Activated CD8-positive, alpha-beta T cell treated with anti-CD3 and anti-CD28 coated beads, Interleukin-2, amount 10 ng/mL, durations not matched to agents 7 days and 5 days (primary cell): Measurements from ENCODE around the gene CALCB. TPM values are rescaled to one million over a fixed set of nuclear protein-coding genes. Genes with fewer than 3 reads are reported as not detected.

ENCODE experiments used
- ATAC-seq: fragments of 150-1000 bp; cut with Tn5 transposase; one replicate; pipeline ENCODE4 v1.10.0; 2021; ENCODE audit warnings: moderate library complexity
- CTCF ChIA-PET: fragments of 350-600 bp; sonication (Branson Sonifier 250); formaldehyde crosslinking; loops from one replicate; lab custom pipeline; 2021; ENCODE audit warnings: antibody characterized with exemption; lab: Charles Lee
- POLR2A ChIA-PET: fragments of 350-600 bp; sonication (Branson Sonifier 250); formaldehyde crosslinking; loops from one replicate; lab custom pipeline; 2021; ENCODE audit warnings: antibody characterized with exemption; lab: Charles Lee
- DNase-seq: peaks from one replicate; pipeline ENCODE4 v3.0.0-alpha.2; 2020
- H3K27ac Mint-ChIP-seq: one replicate; pipeline ENCODE4 v1.8.0; 2021; ENCODE audit warnings: mild to moderate bottlenecking, mixed read lengths
- H3K27me3 Mint-ChIP-seq: one replicate; pipeline ENCODE4 v1.8.0; 2021; ENCODE audit warnings: low read depth, mixed read lengths
- H3K36me3 Mint-ChIP-seq: one replicate; pipeline ENCODE4 v1.8.0; 2021; ENCODE audit warnings: low read depth, mixed read lengths
- H3K4me1 Mint-ChIP-seq: one replicate; pipeline ENCODE4 v1.8.0; 2021; ENCODE audit warnings: low read depth, mixed read lengths
- H3K4me3 Mint-ChIP-seq: one replicate; pipeline ENCODE4 v1.8.0; 2021; ENCODE audit warnings: mild to moderate bottlenecking, mixed read lengths
- H3K9me3 Mint-ChIP-seq: one replicate; pipeline ENCODE4 v1.8.0; 2022; ENCODE audit warnings: mixed read lengths; ENCODE audit not compliant: insufficient read depth
- total RNA-seq, 2 experiments: library from RNA; stranded (reverse); gene quantifications; one replicate each; pipeline ENCODE4 v1.2.3, GENCODE V29; 2021

Gene CALCB
- total RNA-seq, 2 experiments from 2014 or later = 0.79 to 0.91 TPM

DNA sequence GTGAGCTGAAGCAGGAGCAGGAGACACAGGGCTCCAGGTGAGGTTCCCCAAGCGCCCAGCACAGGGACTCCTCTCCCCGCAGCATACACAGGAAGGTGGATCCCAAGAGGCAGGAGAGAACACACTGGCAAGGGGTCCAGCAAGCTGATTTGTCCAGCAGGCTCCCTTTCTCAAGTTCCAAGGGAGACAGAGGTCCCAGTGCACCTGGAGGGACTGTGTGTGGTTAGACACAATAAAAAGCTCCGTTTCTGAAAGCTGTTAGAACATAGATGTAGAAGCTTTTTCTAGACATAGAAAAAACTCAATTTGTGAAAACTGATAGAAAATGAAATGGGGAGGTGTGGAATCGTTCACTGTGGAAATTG, 1.8 kb downstream of the CALCB start:
- ATAC-seq (no peak), DNase-seq (no peak)
- ChIA-PET POLR2A (interaction anchor here (0.9 to 1.3 kb wide), 3 partner anchors 43 to 167 kb away, joined by 3 read pairs; no protein-coding TSS in a partner anchor), CTCF (interaction anchor here (0.7 to 6.5 kb wide), 34 partner anchors 10 to 586 kb away, joined by 3 to 196 read pairs (median 4); no protein-coding TSS in a partner anchor)
- Mint-ChIP-seq H3K36me3 (no peaks in the 10 kb centered on the region), H3K4me1 (peaks cover 23% of the 10 kb centered on the region), H3K27me3 (peaks cover 15% of the 10 kb centered on the region), H3K9me3 (peaks cover under 1% of the 10 kb centered on the region), H3K27ac (no peak overlapping the region), H3K4me3 (no peak overlapping the region)

- CTCF ChIA-PET = interaction anchor here (0.8 to 2.7 kb wide), 9 partner anchors 9 to 183 kb away, joined by 3 to 19 read pairs (median 5); partner anchors contain the start of gene CALCB
Observed at GRCh38 chr11:15091175-15091574, 17.8 kb downstream of the CALCB start.

DNA sequence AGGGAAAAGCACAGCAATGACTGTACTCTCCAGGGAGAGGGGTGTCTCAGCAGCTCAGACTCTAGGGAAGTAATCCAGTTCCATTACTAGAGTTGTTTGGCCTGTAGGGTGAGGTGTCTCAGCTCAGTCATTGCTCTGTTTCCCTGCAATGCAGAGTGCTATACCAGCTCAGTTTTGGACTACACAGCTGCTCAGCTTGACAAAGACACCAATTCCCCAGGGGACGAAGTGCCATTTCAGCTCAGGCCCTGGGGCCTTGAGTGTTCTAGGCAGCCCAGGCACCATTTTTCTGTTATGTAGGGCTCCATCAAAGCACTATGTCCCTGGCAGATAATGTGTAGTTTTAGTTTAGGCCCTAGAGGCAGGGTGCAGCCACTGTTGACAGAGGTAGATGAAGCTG, 18.2 kb downstream of the CALCB start:
- H3K9me3 Mint-ChIP-seq = no peaks in the 10 kb centered on the region
- H3K27me3 Mint-ChIP-seq = peaks cover 36% of the 10 kb centered on the region
- no peak overlapping the region for H3K27ac Mint-ChIP-seq
- H3K4me3 Mint-ChIP-seq = no peak overlapping the region
- ChIA-PET CTCF (interaction anchor here (0.8 to 2.7 kb wide), 8 partner anchors 8 to 184 kb away, joined by 3 to 19 read pairs (median 4); partner anchors contain the start of gene CALCB), POLR2A (no interaction called here)
- H3K36me3 Mint-ChIP-seq = no peaks in the 10 kb centered on the region
- H3K4me1 Mint-ChIP-seq = no peaks in the 10 kb centered on the region
- DNase-seq = no peak
- ATAC-seq = no peak

More at GRCh38 chr11:15091175-15091574, 17.8 kb downstream of the CALCB start:
- POLR2A ChIA-PET = no interaction called here
- ATAC-seq = no peak
- DNase-seq = no peak
- no peak overlapping the region for H3K27ac Mint-ChIP-seq
- H3K4me3 Mint-ChIP-seq = no peak overlapping the region
- no peaks in the 10 kb centered on the region for H3K9me3 Mint-ChIP-seq
- H3K4me1 Mint-ChIP-seq = no peaks in the 10 kb centered on the region
- H3K36me3 Mint-ChIP-seq = no peaks in the 10 kb centered on the region
- peaks cover 39% of the 10 kb centered on the region for H3K27me3 Mint-ChIP-seq

GRCh38 chr11:15093432-15093831, 20.0 kb downstream of the CALCB start:
- DNase-seq (no peak), ATAC-seq (no peak)
- Mint-ChIP-seq H3K4me3 (no peak overlapping the region), H3K4me1 (no peaks in the 10 kb centered on the region), H3K27ac (no peak overlapping the region), H3K9me3 (no peaks in the 10 kb centered on the region), H3K27me3 (peaks cover 28% of the 10 kb centered on the region), H3K36me3 (no peaks in the 10 kb centered on the region)
- CTCF ChIA-PET = interaction anchor here (1.1 to 1.6 kb wide), 3 partner anchors 12 to 185 kb away, joined by 3 to 7 read pairs (median 5); no protein-coding TSS in a partner anchor
- POLR2A ChIA-PET = no interaction called here

- Mint-ChIP-seq H3K36me3 (no peaks in the 10 kb centered on the region), H3K9me3 (no peaks in the 10 kb centered on the region), H3K27me3 (peaks cover 34% of the 10 kb centered on the region), H3K4me3 (no peak overlapping the region), H3K27ac (no peak overlapping the region), H3K4me1 (no peaks in the 10 kb centered on the region)
- ChIA-PET CTCF (interaction anchor here (1.0 to 1.1 kb wide), 3 partner anchors 10 to 188 kb away, joined by 3 to 4 read pairs (median 3); no protein-coding TSS in a partner anchor), POLR2A (no interaction called here)
- no peak for DNase-seq
- no peak for ATAC-seq
Observed at GRCh38 chr11:15095736-15096228, 22.4 kb downstream of the CALCB start.

DNA sequence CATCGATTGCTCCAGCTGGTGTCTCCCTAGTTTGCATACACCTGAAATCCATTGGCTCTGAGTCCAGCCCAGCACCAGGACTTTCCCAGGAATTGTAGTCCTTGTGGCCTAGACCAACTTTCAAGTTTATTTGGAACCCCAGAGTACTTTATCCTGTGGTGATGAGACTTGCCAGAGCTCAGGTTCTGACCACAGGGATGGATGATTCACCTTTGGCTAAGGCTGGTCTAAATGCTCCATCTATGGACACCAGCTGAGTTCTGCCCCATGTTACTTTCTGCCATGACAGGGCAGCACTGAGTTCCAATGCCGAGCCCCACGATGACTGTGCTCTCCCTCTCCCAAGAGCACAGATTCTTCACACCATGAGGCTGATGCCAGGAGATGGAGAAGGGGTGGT, 24.0 kb downstream of the CALCB start:
- Mint-ChIP-seq H3K9me3 (no peaks in the 10 kb centered on the region), H3K4me3 (no peak overlapping the region), H3K4me1 (no peaks in the 10 kb centered on the region), H3K27me3 (peaks cover 37% of the 10 kb centered on the region), H3K36me3 (no peaks in the 10 kb centered on the region), H3K27ac (no peak overlapping the region)
- ChIA-PET POLR2A (no interaction called here), CTCF (no interaction called here)
- ATAC-seq (no peak), DNase-seq (no peak)

DNA sequence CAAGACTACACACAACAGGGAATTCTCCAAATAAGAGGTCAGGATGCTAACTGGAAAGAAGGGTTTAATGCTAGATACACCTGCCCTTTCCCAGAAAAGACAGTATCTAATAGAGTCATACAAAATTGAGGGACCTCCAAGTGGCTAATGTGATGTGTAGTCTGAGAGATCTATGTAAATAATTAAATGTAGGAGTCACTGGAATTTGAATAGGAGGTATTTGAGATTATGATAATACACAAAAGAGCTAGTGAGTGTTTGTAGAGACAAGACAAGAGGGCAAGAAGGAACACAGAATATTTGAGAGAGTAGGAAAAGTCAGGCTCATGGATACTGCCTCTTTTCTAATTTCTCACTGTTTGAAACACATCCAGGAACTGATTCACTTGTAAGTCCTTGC, 25.9 kb downstream of the CALCB start:
- no peaks in the 10 kb centered on the region for H3K9me3 Mint-ChIP-seq
- DNase-seq (no peak), ATAC-seq (no peak)
- H3K4me3 Mint-ChIP-seq = no peak overlapping the region
- ChIA-PET CTCF (interaction anchor here (0.9 to 7.1 kb wide), 15 partner anchors 11 to 191 kb away, joined by 3 to 113 read pairs (median 11); partner anchors contain the start of gene INSC), POLR2A (interaction anchor here (0.9 kb wide), 1 partner anchor 19 kb away, joined by 3 read pairs; no protein-coding TSS in a partner anchor)
- H3K27ac Mint-ChIP-seq = no peak overlapping the region
- no peaks in the 10 kb centered on the region for H3K36me3 Mint-ChIP-seq
- H3K4me1 Mint-ChIP-seq = no peaks in the 10 kb centered on the region
- peaks cover 33% of the 10 kb centered on the region for H3K27me3 Mint-ChIP-seq

- no peaks in the 10 kb centered on the region for H3K9me3 Mint-ChIP-seq
- H3K4me3 Mint-ChIP-seq = no peak overlapping the region
- no peaks in the 10 kb centered on the region for H3K4me1 Mint-ChIP-seq
- H3K27me3 Mint-ChIP-seq = peaks cover 27% of the 10 kb centered on the region
- ChIA-PET POLR2A (no interaction called here), CTCF (interaction anchor here (0.6 to 7.1 kb wide), 35 partner anchors 9 to 193 kb away, joined by 3 to 113 read pairs (median 5); partner anchors contain the start of gene INSC)
- ATAC-seq (peak; percentile 78), DNase-seq (peak; percentile 67)
- no peaks in the 10 kb centered on the region for H3K36me3 Mint-ChIP-seq
- no peak overlapping the region for H3K27ac Mint-ChIP-seq
Observed at GRCh38 chr11:15101072-15101709, 27.8 kb downstream of the CALCB start.

GRCh38 chr11:15104166-15104565, 30.8 kb downstream of the CALCB start:
- no peak overlapping the region for H3K4me3 Mint-ChIP-seq
- ChIA-PET CTCF (interaction anchor here (1.2 to 7.1 kb wide), 5 partner anchors 14 to 196 kb away, joined by 3 to 72 read pairs (median 5); no protein-coding TSS in a partner anchor), POLR2A (no interaction called here)
- no peak for DNase-seq
- H3K9me3 Mint-ChIP-seq = no peaks in the 10 kb centered on the region
- no peak overlapping the region for H3K27ac Mint-ChIP-seq
- ATAC-seq = no peak
- peaks cover 4% of the 10 kb centered on the region for H3K4me1 Mint-ChIP-seq
- H3K36me3 Mint-ChIP-seq = no peaks in the 10 kb centered on the region
- H3K27me3 Mint-ChIP-seq = peaks cover 13% of the 10 kb centered on the region

GRCh38 chr11:15106201-15106965, 33.0 kb downstream of the CALCB start:
- peaks cover 7% of the 10 kb centered on the region for H3K27me3 Mint-ChIP-seq
- DNase-seq (no peak), ATAC-seq (no peak)
- H3K36me3 Mint-ChIP-seq = no peaks in the 10 kb centered on the region
- H3K4me3 Mint-ChIP-seq = no peak overlapping the region
- H3K4me1 Mint-ChIP-seq = peaks cover 4% of the 10 kb centered on the region
- H3K27ac Mint-ChIP-seq = no peak overlapping the region
- ChIA-PET POLR2A (no interaction called here), CTCF (interaction anchor here (0.9 to 2.1 kb wide), 5 partner anchors 10 to 198 kb away, joined by 3 to 8 read pairs (median 5); no protein-coding TSS in a partner anchor)
- H3K9me3 Mint-ChIP-seq = no peaks in the 10 kb centered on the region

DNA sequence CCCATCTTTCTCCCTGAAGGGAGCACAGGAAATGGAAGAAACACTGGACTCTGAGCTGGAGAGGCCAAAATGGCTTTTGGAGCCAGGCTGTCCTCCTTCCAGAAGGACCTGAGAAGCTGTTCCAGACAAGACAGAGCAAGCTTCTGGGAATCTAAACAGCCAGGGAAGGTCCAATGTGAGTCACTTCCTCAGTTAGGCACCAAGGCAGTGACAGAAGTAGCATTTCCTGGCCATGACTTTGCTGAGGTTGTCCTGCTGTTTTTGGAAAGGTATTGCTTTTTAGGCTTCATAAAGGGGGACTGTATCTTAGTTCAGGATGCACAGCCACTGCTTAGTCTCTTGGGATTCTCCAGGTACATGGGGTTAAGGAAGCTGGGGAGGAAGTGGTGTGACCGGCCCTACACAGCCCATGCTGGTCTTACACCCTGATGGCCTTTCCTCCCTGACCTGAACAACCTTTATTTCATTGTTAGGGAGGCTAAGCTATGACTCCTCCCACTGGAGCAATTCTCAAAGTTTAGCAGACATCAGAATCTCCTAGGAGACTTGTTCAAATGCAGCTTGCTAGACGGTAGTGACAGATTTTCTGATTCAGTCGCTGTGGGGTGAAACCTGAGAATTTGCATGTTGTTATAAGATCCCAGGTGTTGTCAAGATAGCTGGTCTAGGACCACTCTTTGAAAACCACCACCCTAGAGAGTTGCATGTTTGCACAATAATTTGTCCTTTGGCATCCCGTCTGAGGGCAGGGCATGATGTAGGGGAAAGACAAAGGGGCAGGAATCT, 34.5 kb downstream of the CALCB start:
- H3K4me1 Mint-ChIP-seq = peaks cover 4% of the 10 kb centered on the region
- H3K27me3 Mint-ChIP-seq = peaks cover 4% of the 10 kb centered on the region
- no peaks in the 10 kb centered on the region for H3K36me3 Mint-ChIP-seq
- no peak for DNase-seq
- no peak overlapping the region for H3K4me3 Mint-ChIP-seq
- ChIA-PET CTCF (interaction anchor here (1.9 kb wide), 1 partner anchor 200 kb away, joined by 7 read pairs; no protein-coding TSS in a partner anchor), POLR2A (no interaction called here)
- no peaks in the 10 kb centered on the region for H3K9me3 Mint-ChIP-seq
- no peak for ATAC-seq
- H3K27ac Mint-ChIP-seq = no peak overlapping the region
